ENCODE results near the gene THRB.

DNA sequence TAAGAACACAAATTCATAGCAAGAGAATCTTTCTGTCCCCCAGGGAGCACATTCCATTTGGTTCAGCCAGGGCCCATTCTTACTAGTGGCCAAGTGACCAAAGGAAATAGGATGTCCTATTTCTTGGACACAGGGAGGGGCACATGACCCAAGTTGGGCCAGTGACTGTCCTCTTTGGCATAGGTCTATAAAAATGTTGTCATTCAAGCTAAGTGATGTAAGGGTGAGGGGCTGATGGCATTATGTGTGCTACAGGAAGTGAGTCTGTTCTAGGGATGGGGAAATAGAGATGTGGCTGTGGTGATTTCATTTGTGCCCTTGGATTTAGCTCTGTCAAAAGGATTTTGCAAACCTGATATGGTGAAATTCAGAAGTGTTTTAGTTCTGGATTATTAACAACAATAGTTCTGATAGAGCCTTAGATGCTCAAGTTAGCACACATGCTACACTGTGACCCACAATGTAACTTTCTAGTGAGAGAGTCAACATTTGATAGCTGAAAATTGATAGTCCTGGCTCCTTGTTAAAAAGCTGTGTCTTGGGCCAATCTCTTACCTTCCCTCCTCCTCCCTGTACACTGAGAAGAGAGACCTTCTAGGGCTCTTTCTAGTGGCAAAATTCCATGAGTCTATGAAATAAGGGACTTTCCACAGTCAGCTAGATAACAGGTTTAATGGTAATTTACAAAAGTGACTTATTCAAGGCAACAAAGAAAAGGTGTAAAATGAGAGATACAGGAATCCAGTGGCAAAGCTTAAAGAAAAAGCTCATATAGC lies 117.2 kb downstream of the THRB start:
- no peak for TF ChIP-seq MEF2A (IDR thresholded peaks at IDR 0.05; ENCODE audit: borderline replicate concordance, low read depth)
- TF ChIP-seq, protein P1, sequence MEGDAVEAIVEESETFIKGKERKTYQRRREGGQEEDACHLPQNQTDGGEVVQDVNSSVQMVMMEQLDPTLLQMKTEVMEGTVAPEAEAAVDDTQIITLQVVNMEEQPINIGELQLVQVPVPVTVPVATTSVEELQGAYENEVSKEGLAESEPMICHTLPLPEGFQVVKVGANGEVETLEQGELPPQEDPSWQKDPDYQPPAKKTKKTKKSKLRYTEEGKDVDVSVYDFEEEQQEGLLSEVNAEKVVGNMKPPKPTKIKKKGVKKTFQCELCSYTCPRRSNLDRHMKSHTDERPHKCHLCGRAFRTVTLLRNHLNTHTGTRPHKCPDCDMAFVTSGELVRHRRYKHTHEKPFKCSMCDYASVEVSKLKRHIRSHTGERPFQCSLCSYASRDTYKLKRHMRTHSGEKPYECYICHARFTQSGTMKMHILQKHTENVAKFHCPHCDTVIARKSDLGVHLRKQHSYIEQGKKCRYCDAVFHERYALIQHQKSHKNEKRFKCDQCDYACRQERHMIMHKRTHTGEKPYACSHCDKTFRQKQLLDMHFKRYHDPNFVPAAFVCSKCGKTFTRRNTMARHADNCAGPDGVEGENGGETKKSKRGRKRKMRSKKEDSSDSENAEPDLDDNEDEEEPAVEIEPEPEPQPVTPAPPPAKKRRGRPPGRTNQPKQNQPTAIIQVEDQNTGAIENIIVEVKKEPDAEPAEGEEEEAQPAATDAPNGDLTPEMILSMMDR (IDR thresholded peaks at IDR 0.05) = no peak
- no peak for TF ChIP-seq EP300 (IDR thresholded peaks at IDR 0.05; ENCODE audit: borderline replicate concordance in 1 of 2, low read depth in 1 of 2, low read length in 1 of 2)
- no peak for TF ChIP-seq TAF1 (IDR thresholded peaks at IDR 0.05; ENCODE audit: borderline replicate concordance, low read depth, low read length)
- TF ChIP-seq TCF12 (IDR thresholded peaks at IDR 0.05) = no peak
- no peak for TF ChIP-seq EZH2phosphoT487 (IDR thresholded peaks at IDR 0.05; ENCODE audit: borderline replicate concordance, low read depth)
- no peak for TF ChIP-seq RFX5 (IDR thresholded peaks at IDR 0.05; ENCODE audit: low read length)
- TF ChIP-seq, protein P2, sequence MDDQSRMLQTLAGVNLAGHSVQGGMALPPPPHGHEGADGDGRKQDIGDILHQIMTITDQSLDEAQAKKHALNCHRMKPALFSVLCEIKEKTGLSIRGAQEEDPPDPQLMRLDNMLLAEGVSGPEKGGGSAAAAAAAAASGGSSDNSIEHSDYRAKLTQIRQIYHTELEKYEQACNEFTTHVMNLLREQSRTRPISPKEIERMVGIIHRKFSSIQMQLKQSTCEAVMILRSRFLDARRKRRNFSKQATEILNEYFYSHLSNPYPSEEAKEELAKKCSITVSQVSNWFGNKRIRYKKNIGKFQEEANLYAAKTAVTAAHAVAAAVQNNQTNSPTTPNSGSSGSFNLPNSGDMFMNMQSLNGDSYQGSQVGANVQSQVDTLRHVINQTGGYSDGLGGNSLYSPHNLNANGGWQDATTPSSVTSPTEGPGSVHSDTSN (IDR thresholded peaks at IDR 0.05) = no peak
- TF ChIP-seq, protein P3, sequence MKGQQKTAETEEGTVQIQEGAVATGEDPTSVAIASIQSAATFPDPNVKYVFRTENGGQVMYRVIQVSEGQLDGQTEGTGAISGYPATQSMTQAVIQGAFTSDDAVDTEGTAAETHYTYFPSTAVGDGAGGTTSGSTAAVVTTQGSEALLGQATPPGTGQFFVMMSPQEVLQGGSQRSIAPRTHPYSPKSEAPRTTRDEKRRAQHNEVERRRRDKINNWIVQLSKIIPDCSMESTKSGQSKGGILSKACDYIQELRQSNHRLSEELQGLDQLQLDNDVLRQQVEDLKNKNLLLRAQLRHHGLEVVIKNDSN (IDR thresholded peaks at IDR 0.05; ENCODE audit: borderline replicate concordance, low read depth) = no peak
- no peak for TF ChIP-seq POLR2AphosphoS5 (IDR thresholded peaks at IDR 0.05; ENCODE audit: low read depth, low read length)
- no peak for TF ChIP-seq SMC3 (IDR thresholded peaks at IDR 0.05; ENCODE audit: low read depth, low read length)
